ENCODE data around the gene BPTF. TPM values are rescaled to one million over a fixed set of nuclear protein-coding genes. Genes with fewer than 3 reads are reported as not detected.
A peak's percentile ranks its signal among the peaks of the same experiment; 100 is the strongest.

BPTF gene
- total RNA-seq, 3 donors from 2014 or later, result 80.6 to 115 (median 90.0) TPM

- Histone ChIP-seq H3K9me3 (no peaks in the 10 kb centered on the region), H3K4me1 (ENCODE audit: low read depth) (peaks cover 13% of the 10 kb centered on the region), H3K4me3 (no peak overlapping the region), H3K36me3 (ENCODE audit: low read depth) (no peaks in the 10 kb centered on the region)
- intact Hi-C loops (cut with DNase I, micrococcal nuclease), result no loop called here
- no peak for DNase-seq
- no peak for ATAC-seq
- no peak for TF ChIP-seq CTCF (IDR thresholded peaks at IDR 0.05)
These were observed 174.1 kb downstream of the BPTF start for GRCh38 chr17:67999291-67999911.

- no peak for TF ChIP-seq CTCF (IDR thresholded peaks at IDR 0.05)
- Histone ChIP-seq H3K9me3 (no peaks in the 10 kb centered on the region), H3K4me1 (ENCODE audit: low read depth) (no peaks in the 10 kb centered on the region), H3K36me3 (ENCODE audit: low read depth) (no peaks in the 10 kb centered on the region), H3K4me3 (no peak overlapping the region)
- no peak for DNase-seq
- intact Hi-C loops (cut with DNase I, micrococcal nuclease), result no loop called here
- ATAC-seq, result no peak
These were observed 178.9 kb downstream of the BPTF start for GRCh38 chr17:68004201-68004600.

GRCh38 chr17:68006797-68007196 is 181.5 kb downstream of the BPTF start:
- H3K4me1 ChIP-seq (ENCODE audit: low read depth), result no peaks in the 10 kb centered on the region
- no peaks in the 10 kb centered on the region for H3K9me3 ChIP-seq
- H3K4me3 ChIP-seq, result no peak overlapping the region
- intact Hi-C loops (cut with DNase I, micrococcal nuclease), result no loop called here
- no peak for DNase-seq
- H3K36me3 ChIP-seq (ENCODE audit: low read depth), result no peaks in the 10 kb centered on the region
- no peak for ATAC-seq
- TF ChIP-seq CTCF (IDR thresholded peaks at IDR 0.05), result no peak

- no peak overlapping the region for H3K4me3 ChIP-seq
These were observed 185.9 kb downstream of the BPTF start for GRCh38 chr17:68011199-68011665.

GRCh38 chr17:68013385-68013784 is 188.1 kb downstream of the BPTF start:
- ATAC-seq (no peak), DNase-seq (no peak)
- H3K4me1 ChIP-seq (ENCODE audit: low read depth), result no peaks in the 10 kb centered on the region
- no peak overlapping the region for H3K4me3 ChIP-seq
- no peak for TF ChIP-seq CTCF (IDR thresholded peaks at IDR 0.05)
- intact Hi-C loops (cut with DNase I, micrococcal nuclease), result loop anchor here in 1 of 2 donors (10.0 kb wide), 1 partner anchor 59 kb away; no protein-coding TSS in a partner anchor
- no peaks in the 10 kb centered on the region for H3K9me3 ChIP-seq
- H3K36me3 ChIP-seq (ENCODE audit: low read depth), result no peaks in the 10 kb centered on the region

More at GRCh38 chr17:68011199-68011665, 185.9 kb downstream of the BPTF start:
- peak; percentile 60 to 70 (median 70) for DNase-seq
- no peaks in the 10 kb centered on the region for H3K4me1 ChIP-seq (ENCODE audit: low read depth)
- intact Hi-C loops (cut with DNase I, micrococcal nuclease), result loop anchor here in 1 of 2 donors (10.0 kb wide), 1 partner anchor 56 kb away; no protein-coding TSS in a partner anchor
- no peaks in the 10 kb centered on the region for H3K9me3 ChIP-seq
- H3K36me3 ChIP-seq (ENCODE audit: low read depth), result no peaks in the 10 kb centered on the region
- peak; percentile 91 for ATAC-seq
- TF ChIP-seq CTCF (IDR thresholded peaks at IDR 0.05), result peak; percentile 38

All from mucosa of descending colon (tissue), 3 donors.